GM13977 (cell line): ENCODE measurements around the gene ZNF607.

Experiments
- DNase-seq: peaks from one replicate; pipeline ENCODE4 v3.0.0; 2012; ENCODE audit warnings: low spot score
- in situ Hi-C: fragments of 300-500 bp; cut with MboI; formaldehyde crosslinking; loops from one replicate; pipeline ENCODE4 v1.12.0; 2022; ENCODE audit warnings: low sequenced_read_pairs, low pct_unique_long_range_greater_than_20kb, mixed read lengths, inconsistent platforms; ENCODE audit not compliant: unreplicated experiment
- TF ChIP-seq, protein P1 (sequence below): IDR thresholded peaks from 2 replicates; pipeline ENCODE4 v1.5.1; 2012; ENCODE audit warnings: mild to moderate bottlenecking, control low read depth; ENCODE audit not compliant: insufficient read depth; ENCODE audit errors: extremely low read depth, missing control alignments

The ZNF607 gene

DNA sequence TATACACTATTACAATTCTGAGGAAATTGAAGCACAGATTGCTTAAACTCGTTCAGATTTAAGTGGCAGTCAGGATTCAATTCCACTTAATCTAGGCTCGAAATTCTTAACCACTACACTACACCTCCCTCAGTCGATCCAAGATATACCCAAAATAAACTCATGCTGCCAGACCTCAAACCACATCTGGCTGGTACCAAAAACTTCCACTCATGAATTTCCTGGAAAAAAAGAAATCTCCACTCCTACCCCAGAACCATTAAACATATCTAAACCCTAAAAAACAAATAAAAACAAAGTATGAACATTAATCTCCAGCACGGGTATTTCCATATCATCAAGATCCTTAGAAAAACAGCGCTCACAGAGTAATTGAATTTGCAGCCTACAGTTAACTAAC lies 65.4 kb downstream of the ZNF607 start:
- DNase-seq: no peak
- in situ Hi-C loops: no loop called here
- TF ChIP-seq, protein P1, sequence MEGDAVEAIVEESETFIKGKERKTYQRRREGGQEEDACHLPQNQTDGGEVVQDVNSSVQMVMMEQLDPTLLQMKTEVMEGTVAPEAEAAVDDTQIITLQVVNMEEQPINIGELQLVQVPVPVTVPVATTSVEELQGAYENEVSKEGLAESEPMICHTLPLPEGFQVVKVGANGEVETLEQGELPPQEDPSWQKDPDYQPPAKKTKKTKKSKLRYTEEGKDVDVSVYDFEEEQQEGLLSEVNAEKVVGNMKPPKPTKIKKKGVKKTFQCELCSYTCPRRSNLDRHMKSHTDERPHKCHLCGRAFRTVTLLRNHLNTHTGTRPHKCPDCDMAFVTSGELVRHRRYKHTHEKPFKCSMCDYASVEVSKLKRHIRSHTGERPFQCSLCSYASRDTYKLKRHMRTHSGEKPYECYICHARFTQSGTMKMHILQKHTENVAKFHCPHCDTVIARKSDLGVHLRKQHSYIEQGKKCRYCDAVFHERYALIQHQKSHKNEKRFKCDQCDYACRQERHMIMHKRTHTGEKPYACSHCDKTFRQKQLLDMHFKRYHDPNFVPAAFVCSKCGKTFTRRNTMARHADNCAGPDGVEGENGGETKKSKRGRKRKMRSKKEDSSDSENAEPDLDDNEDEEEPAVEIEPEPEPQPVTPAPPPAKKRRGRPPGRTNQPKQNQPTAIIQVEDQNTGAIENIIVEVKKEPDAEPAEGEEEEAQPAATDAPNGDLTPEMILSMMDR: no peak
